ENCODE measurements around the gene TRAFD1.

GRCh38 chr12:112125250-112125999 lies at the start of gene TRAFD1:
- no peak for TF ChIP-seq YY1 (IDR thresholded peaks at IDR 0.05; ENCODE audit: insufficient read depth, insufficient read length)
- no peak for TF ChIP-seq ZNF274 (IDR thresholded peaks at IDR 0.05; ENCODE audit: low read depth, low read length)

Measured in NT2/D1 (cell line).